SK-N-SH (cell line): ENCODE measurements around the gene INPP5B. TPM values are rescaled to one million over a fixed set of nuclear protein-coding genes. Genes with fewer than 3 reads are reported as not detected.

Experiments used
- CTCF ChIA-PET: fragments of 300-600, 350-600 bp; formaldehyde crosslinking; extraction: SDS; loops from one replicate; lab custom pipeline; 2021; lab: Yijun Ruan, JAX
- POLR2A ChIA-PET: fragments of 350-600 bp; sonication (Branson Sonifier 250); formaldehyde crosslinking; extraction: SDS; loops from one replicate; lab custom pipeline; 2020; ENCODE audit warnings: antibody characterized with exemption, inconsistent platforms; lab: Yijun Ruan, JAX
- DNase-seq: peaks from one replicate; pipeline ENCODE4 v3.0.0; 2012
- H2AFZ ChIP-seq: fragments of 200-600 bp; sonication (generic); 2 replicates; pipeline ENCODE4 v1.8.1; 2016; ENCODE audit warnings: antibody characterized with exemption, mild to moderate bottlenecking, low read depth
- H3F3A ChIP-seq: fragments of 200-600 bp; sonication (generic); replicated peaks from 2 replicates; pipeline ENCODE3; 2016; ENCODE audit warnings: antibody characterized with exemption, mild to moderate bottlenecking; ENCODE audit not compliant: insufficient read depth
- H3K27ac ChIP-seq, 2 experiments: fragments of 200-500 bp in 1 of 2; fragments of 200-600 bp in 1 of 2; sonication (Bioruptor generic) in 1 of 2; sonication (generic), shearing (Covaris generic) in 1 of 2; 2 replicates each; pipeline versions ENCODE4 v1.5.1 to v1.6.1; 2014 to 2016; ENCODE audit warnings: low read depth in 2 of 2, inconsistent platforms in 1 of 2, low read length in 1 of 2, mild to moderate bottlenecking in 1 of 2, mixed read lengths in 1 of 2
- H3K27me3 ChIP-seq: fragments of 200-600 bp; sonication (generic), shearing (Covaris generic); 2 replicates; pipeline ENCODE4 v1.6.1; 2016; ENCODE audit warnings: mixed run types; ENCODE audit not compliant: insufficient read depth
- H3K36me3 ChIP-seq, 2 experiments: fragments of 200-500 bp in 1 of 2; fragments of 200-600 bp in 1 of 2; sonication (Bioruptor generic) in 1 of 2; sonication (generic) in 1 of 2; replicated peaks in 1 of 2; 2 replicates each; pipeline versions ENCODE3 to v1.5.1; 2014 to 2016; ENCODE audit warnings: low read length in 1 of 2, mild to moderate bottlenecking in 1 of 2; ENCODE audit not compliant: insufficient read depth in 2 of 2, control insufficient read depth in 1 of 2
- H3K4me1 ChIP-seq, 2 experiments: fragments of 200-500 bp in 1 of 2; fragments of 200-600 bp in 1 of 2; sonication (Bioruptor generic) in 1 of 2; sonication (generic), shearing (Covaris generic) in 1 of 2; 2 replicates each; pipeline versions ENCODE4 v1.5.1 to v1.6.1; 2014 to 2016; ENCODE audit warnings: low read depth in 1 of 2, low read length in 1 of 2, mixed run types in 1 of 2; ENCODE audit not compliant: insufficient read depth in 2 of 2, control insufficient read depth in 1 of 2
- H3K4me2 ChIP-seq: fragments of 200-600 bp; sonication (generic), shearing (Covaris generic); 2 replicates; pipeline ENCODE4 v1.6.1; 2017; ENCODE audit warnings: mixed run types
- H3K4me3 ChIP-seq, 2 experiments: fragments of 200-500 bp in 1 of 2; fragments of 200-600 bp in 1 of 2; sonication (Bioruptor generic) in 1 of 2; sonication (generic), shearing (Covaris generic) in 1 of 2; 2 replicates each; pipeline versions ENCODE4 v1.5.1 to v1.8.1; 2014 to 2016; ENCODE audit warnings: low read depth in 2 of 2, inconsistent platforms in 1 of 2, low read length in 1 of 2, mild to moderate bottlenecking in 1 of 2, mixed read lengths in 1 of 2, moderate library complexity in 1 of 2
- H3K79me2 ChIP-seq: fragments of 200-600 bp; sonication (generic); 2 replicates; pipeline ENCODE4 v1.8.1; 2017; ENCODE audit warnings: mild to moderate bottlenecking; ENCODE audit not compliant: insufficient read depth
- H3K9ac ChIP-seq: fragments of 200-600 bp; sonication (generic); 2 replicates; pipeline ENCODE4 v1.6.1; 2017; ENCODE audit warnings: mixed run types
- H3K9me2 ChIP-seq: fragments of 200-600 bp; sonication (generic); 2 replicates; pipeline ENCODE4 v1.6.1; 2017; ENCODE audit warnings: mixed run types
- H3K9me3 ChIP-seq: fragments of 200-600 bp; sonication (generic); 2 replicates; pipeline ENCODE4 v1.6.1; 2017; ENCODE audit warnings: mixed run types, mild to moderate bottlenecking, moderate library complexity
- H4K20me1 ChIP-seq: fragments of 200-600 bp; sonication (generic); 2 replicates; pipeline ENCODE4 v1.6.1; 2017; ENCODE audit warnings: mild to moderate bottlenecking, mixed run types; ENCODE audit not compliant: insufficient read depth
- CHD2 ChIP-seq: fragments of 150-350 bp; IDR thresholded peaks from 2 replicates; pipeline ENCODE4 v1.6.1; 2018; ENCODE audit warnings: low read length; ENCODE audit not compliant: partially characterized antibody
- CTCF ChIP-seq: fragments of 200-600 bp; sonication (generic); IDR thresholded peaks from 2 replicates; pipeline ENCODE4 v1.6.1; 2017; ENCODE audit warnings: antibody characterized with exemption, mild to moderate bottlenecking, moderate library complexity
- FOSL2 ChIP-seq: IDR thresholded peaks from 2 replicates; pipeline ENCODE4 v1.4.0; 2012; ENCODE audit warnings: low read depth, mild to moderate bottlenecking, moderate library complexity, borderline replicate concordance
- FOXJ3 ChIP-seq: sonication (generic); formaldehyde crosslinking; IDR thresholded peaks from 2 replicates; pipeline ENCODE4 v1.5.1; 2020; ENCODE audit warnings: mild to moderate bottlenecking, missing genetic modification reagents
- GATA2 ChIP-seq: sonication (generic); formaldehyde crosslinking; IDR thresholded peaks from 2 replicates; pipeline ENCODE4 v1.5.0; 2020; ENCODE audit warnings: mild to moderate bottlenecking, missing genetic modification reagents
- IRF3 ChIP-seq: fragments of 150-350 bp; IDR thresholded peaks from 2 replicates; pipeline ENCODE4 v1.6.1; 2016; ENCODE audit warnings: mild to moderate bottlenecking, low read depth, low read length
- MAX ChIP-seq: IDR thresholded peaks from 2 replicates; pipeline ENCODE4 v1.4.0; 2012; ENCODE audit warnings: low read depth
- MEF2A ChIP-seq: IDR thresholded peaks from 2 replicates; pipeline ENCODE4 v1.4.0; 2012; ENCODE audit warnings: low read depth, borderline replicate concordance
- NFIC ChIP-seq: IDR thresholded peaks from 2 replicates; pipeline ENCODE4 v1.4.0; 2012; ENCODE audit warnings: borderline replicate concordance
- NRF1 ChIP-seq: IDR thresholded peaks from 2 replicates; pipeline ENCODE4 v1.6.1; 2012; ENCODE audit warnings: low read depth, mild to moderate bottlenecking, low read length
- PBX3 ChIP-seq: IDR thresholded peaks from 2 replicates; pipeline ENCODE4; 2012
- RCOR1 ChIP-seq: fragments of 150-350 bp; IDR thresholded peaks from 2 replicates; pipeline ENCODE4 v1.6.1; 2017; ENCODE audit warnings: antibody characterized with exemption, low read length
- REST ChIP-seq: IDR thresholded peaks from 2 replicates; pipeline ENCODE4 v1.6.1; 2012; ENCODE audit warnings: mild to moderate bottlenecking, low read depth, low read length, moderate library complexity
- SIN3A ChIP-seq: IDR thresholded peaks from 2 replicates; pipeline ENCODE4 v1.6.1; 2012; ENCODE audit warnings: low read depth, mild to moderate bottlenecking, low read length, moderate library complexity, borderline replicate concordance
- TCF12 ChIP-seq: IDR thresholded peaks from 2 replicates; pipeline ENCODE4 v1.4.0; 2012
- USF2 ChIP-seq: fragments of 150-350 bp; IDR thresholded peaks from 2 replicates; pipeline ENCODE4 v1.6.1; 2017; ENCODE audit warnings: antibody characterized with exemption, low read length, low read depth, borderline replicate concordance
- WGBS: methylation state at CpG from one replicate; pipeline ENCODE4 v1.1.6; 2017; ENCODE audit warnings: low lambda C conversion rate; 5-methylcytosine and 5-hydroxymethylcytosine counted together
- polyA plus RNA-seq, 3 experiments: library from polyadenylated mRNA; depleted of rRNA; stranded (reverse); fragments of >200 nt; gene quantifications; 2 replicates each; pipeline ENCODE4 v1.2.3, GENCODE V29; 2012

Gene INPP5B
- polyA plus RNA-seq, 1 of the 3 experiments (the other 2 are of a cell fraction) = 10.5 TPM

GRCh38 chr1:37814252-37814651 is 132.6 kb downstream of the INPP5B start:
- Histone ChIP-seq H3K9ac (no peak overlapping the region), H3K9me2 (no peaks in the 10 kb centered on the region), H4K20me1 (no peaks in the 10 kb centered on the region), H3K36me3 (peaks cover 47 to 61% of the 10 kb centered on the region in 2 experiments), H2AFZ (no peak overlapping the region), H3F3A (peaks cover 17% of the 10 kb centered on the region), H3K9me3 (no peaks in the 10 kb centered on the region), H3K27me3 (no peaks in the 10 kb centered on the region), H3K79me2 (peaks cover 17% of the 10 kb centered on the region), H3K4me3 (no peak overlapping the region), H3K4me2 (no peak overlapping the region), H3K4me1 (peaks cover 8 to 15% of the 10 kb centered on the region in 2 experiments), H3K27ac (no peak overlapping the region; a peak in 1 of 4 replicates)
- ChIA-PET CTCF (no interaction called here), POLR2A (no interaction called here)
- no peak for DNase-seq
- TF ChIP-seq CHD2 (no peak), USF2 (no peak), PBX3 (no peak), MEF2A (no peak), REST (no peak), NFIC (no peak)
- WGBS = 84% methylated on average over 5 of the region's 7 CpGs

- H3K4me1 ChIP-seq = peaks cover 9 to 18% of the 10 kb centered on the region in 2 experiments
- H3K4me3 ChIP-seq = no peak overlapping the region
- DNase-seq = no peak
- peaks cover 23% of the 10 kb centered on the region for H3K79me2 ChIP-seq
- H3K9me3 ChIP-seq = no peaks in the 10 kb centered on the region
- no peaks in the 10 kb centered on the region for H3K27me3 ChIP-seq
- POLR2A ChIA-PET = no interaction called here
- H3K4me2 ChIP-seq = no peak overlapping the region
- H2AFZ ChIP-seq = no peak overlapping the region
- no peaks in the 10 kb centered on the region for H3K9me2 ChIP-seq
- H3K36me3 ChIP-seq = peaks cover 46 to 59% of the 10 kb centered on the region in 2 experiments
- CTCF ChIA-PET = interaction anchor here (3.3 kb wide), 1 partner anchor 46 kb away, joined by 13 read pairs; the partner anchor contains the start of gene MTF1
- TF ChIP-seq MAX (no peak), FOXJ3 (CRISPR knock-in tag) (no peak), IRF3 (no peak), RCOR1 (no peak), USF2 (no peak), SIN3A (no peak), TCF12 (no peak), CTCF (no peak), GATA2 (CRISPR knock-in tag) (no peak), NRF1 (no peak), FOSL2 (no peak)
- H4K20me1 ChIP-seq = no peaks in the 10 kb centered on the region
- H3K27ac ChIP-seq = no peak overlapping the region; a peak in 1 of 4 replicates
- WGBS = 89% methylated on average over 1 of the region's 2 CpGs
- H3K9ac ChIP-seq = no peak overlapping the region
- peaks cover 23% of the 10 kb centered on the region for H3F3A ChIP-seq
These were observed 133.2 kb downstream of the INPP5B start for GRCh38 chr1:37813529-37814145.
